ENCODE measurements around the gene DNAH9. TPM values are rescaled to one million over a fixed set of nuclear protein-coding genes. Genes with fewer than 3 reads are reported as not detected.
"Not testable (repeated sequence)": the region's sequence is repeated elsewhere in the genome, so short reads cannot be mapped to it uniquely, and the experiment has no call there.

DNAH9 gene
- total RNA-seq, 3 donors from 2014 or later (not counting 1 experiment from before 2014, with no cell fraction given): not detected

DNA sequence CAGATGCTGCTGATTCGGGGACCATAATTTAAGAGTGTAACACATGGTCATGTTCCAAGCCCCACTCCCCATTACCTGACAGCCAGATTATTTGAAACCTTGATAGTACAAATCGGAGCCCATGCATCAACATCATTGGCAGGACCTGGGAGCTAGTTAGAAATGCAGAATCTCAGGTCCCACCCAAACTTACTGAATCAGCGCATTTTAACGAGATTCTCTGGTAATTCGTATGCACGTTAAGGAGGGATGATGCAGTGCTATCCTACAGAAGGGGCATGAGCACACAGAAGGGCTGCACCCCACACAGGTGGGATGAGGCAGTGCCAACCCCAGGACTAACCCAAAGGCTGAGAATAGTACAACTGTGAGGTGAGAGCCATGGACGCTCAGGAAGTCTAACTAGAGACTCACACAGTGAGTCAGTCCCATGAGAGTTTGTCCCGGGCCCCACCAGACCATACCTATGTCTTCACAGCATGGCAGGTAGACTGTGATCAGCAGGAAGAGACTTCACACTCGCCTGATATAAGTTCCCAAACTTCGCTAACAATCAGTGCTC is 334.1 kb downstream of the DNAH9 start:
- no peak overlapping the region for H3K4me3 ChIP-seq (ENCODE audit: low read length)
- intact Hi-C loops (cut with micrococcal nuclease): no loop called here
- Mint-ChIP-seq H3K4me1 (no peaks in the 10 kb centered on the region), H3K27me3 (ENCODE audit: low read depth in 2 of 2) (peaks cover 0 to 6% of the 10 kb centered on the region in 2 donors), H3K9me3 (peaks cover 0 to 5% of the 10 kb centered on the region in 2 donors), H3K4me3 (no peak overlapping the region), H3K36me3 (no peaks in the 10 kb centered on the region), H3K27ac (no peak overlapping the region)
- no peak for DNase-seq
- H3K4me1 ChIP-seq (ENCODE audit: control insufficient read depth, insufficient read depth, low read length): no peaks in the 10 kb centered on the region
- no peaks in the 10 kb centered on the region for H3K27me3 ChIP-seq (ENCODE audit: control insufficient read depth, insufficient read depth, low read length)
- H3K9me3 ChIP-seq (ENCODE audit: control insufficient read depth, insufficient read depth, low read length): no peaks in the 10 kb centered on the region
- WGBS (ENCODE audit: insufficient coverage): 89% methylated on average over 10 of the region's 10 CpGs
- no peak for ATAC-seq
- H3K27ac ChIP-seq (ENCODE audit: low read length): no peak overlapping the region
- H3K36me3 ChIP-seq (ENCODE audit: control insufficient read depth, insufficient read depth, low read length): no peaks in the 10 kb centered on the region
- TF ChIP-seq, protein P1, sequence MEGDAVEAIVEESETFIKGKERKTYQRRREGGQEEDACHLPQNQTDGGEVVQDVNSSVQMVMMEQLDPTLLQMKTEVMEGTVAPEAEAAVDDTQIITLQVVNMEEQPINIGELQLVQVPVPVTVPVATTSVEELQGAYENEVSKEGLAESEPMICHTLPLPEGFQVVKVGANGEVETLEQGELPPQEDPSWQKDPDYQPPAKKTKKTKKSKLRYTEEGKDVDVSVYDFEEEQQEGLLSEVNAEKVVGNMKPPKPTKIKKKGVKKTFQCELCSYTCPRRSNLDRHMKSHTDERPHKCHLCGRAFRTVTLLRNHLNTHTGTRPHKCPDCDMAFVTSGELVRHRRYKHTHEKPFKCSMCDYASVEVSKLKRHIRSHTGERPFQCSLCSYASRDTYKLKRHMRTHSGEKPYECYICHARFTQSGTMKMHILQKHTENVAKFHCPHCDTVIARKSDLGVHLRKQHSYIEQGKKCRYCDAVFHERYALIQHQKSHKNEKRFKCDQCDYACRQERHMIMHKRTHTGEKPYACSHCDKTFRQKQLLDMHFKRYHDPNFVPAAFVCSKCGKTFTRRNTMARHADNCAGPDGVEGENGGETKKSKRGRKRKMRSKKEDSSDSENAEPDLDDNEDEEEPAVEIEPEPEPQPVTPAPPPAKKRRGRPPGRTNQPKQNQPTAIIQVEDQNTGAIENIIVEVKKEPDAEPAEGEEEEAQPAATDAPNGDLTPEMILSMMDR (IDR thresholded peaks at IDR 0.05): no peak

DNA sequence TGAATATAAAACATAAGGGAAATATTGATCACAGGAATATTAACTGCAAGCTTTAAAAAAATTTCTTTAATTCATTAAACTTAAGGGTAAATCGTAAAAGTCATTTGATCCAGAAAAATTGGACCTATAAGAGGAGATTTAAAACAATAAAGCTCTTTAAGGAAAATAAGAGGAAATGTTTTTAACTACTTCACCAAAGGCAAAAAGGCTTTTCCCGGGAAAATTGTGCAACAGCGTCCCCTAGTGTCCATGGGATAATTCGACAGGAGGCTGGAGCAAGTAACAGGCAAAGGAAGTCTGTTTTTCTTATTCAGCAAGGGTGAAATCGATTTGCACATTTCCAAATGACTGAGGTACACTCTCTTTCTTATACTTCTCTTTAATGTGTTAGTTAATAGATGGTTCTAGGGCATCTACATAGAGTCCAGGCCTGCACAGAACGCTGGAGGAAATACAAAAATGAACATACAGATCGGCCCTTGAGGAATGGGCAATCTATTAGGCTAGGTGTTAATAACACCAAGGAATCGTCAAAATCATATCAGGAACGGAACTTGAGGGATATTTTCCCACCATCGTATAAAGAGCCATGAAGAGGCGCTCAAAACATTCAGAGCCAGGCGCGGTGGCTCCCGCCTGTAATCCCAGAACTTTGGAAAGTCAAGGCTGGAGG is 337.6 kb downstream of the DNAH9 start:
- H3K27me3 Mint-ChIP-seq (ENCODE audit: low read depth in 2 of 2): peaks cover 0 to 6% of the 10 kb centered on the region in 2 donors
- no peak overlapping the region for H3K4me3 Mint-ChIP-seq
- 55% methylated on average over 12 of the region's 14 CpGs for WGBS (ENCODE audit: insufficient coverage)
- ATAC-seq (no peak), DNase-seq (no peak)
- Histone ChIP-seq H3K4me3 (ENCODE audit: low read length) (no peak overlapping the region), H3K27ac (ENCODE audit: low read length) (no peak overlapping the region), H3K4me1 (ENCODE audit: control insufficient read depth, insufficient read depth, low read length) (no peaks in the 10 kb centered on the region), H3K36me3 (ENCODE audit: control insufficient read depth, insufficient read depth, low read length) (no peaks in the 10 kb centered on the region), H3K27me3 (ENCODE audit: control insufficient read depth, insufficient read depth, low read length) (no peaks in the 10 kb centered on the region), H3K9me3 (ENCODE audit: control insufficient read depth, insufficient read depth, low read length) (no peaks in the 10 kb centered on the region)
- peaks cover 0 to 2% of the 10 kb centered on the region in 2 donors for H3K9me3 Mint-ChIP-seq
- H3K36me3 Mint-ChIP-seq: no peaks in the 10 kb centered on the region
- TF ChIP-seq, protein P1 (IDR thresholded peaks at IDR 0.05): no peak
- intact Hi-C loops (cut with micrococcal nuclease): no loop called here
- H3K27ac Mint-ChIP-seq: no peak overlapping the region
- no peaks in the 10 kb centered on the region for H3K4me1 Mint-ChIP-seq

DNA sequence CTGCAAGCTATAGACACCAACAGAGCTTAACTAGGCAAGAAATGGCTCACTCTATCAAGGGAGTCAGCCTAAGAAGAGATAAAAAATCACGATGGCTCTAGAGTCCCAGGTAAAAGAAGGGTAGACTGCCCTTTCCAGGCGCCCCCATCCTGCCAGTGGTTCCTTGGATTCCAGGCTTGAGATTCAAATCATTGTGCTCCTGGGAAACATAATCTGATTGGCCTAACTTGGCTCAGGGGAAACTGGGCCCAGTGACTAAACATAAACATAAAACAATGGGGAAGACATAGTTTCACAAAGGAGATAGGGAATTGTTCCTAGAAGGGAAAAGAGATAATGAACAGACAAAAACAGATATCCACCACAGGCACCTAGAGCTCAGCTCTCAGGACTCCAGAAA is 342.6 kb downstream of the DNAH9 start:
- no peak overlapping the region for H3K4me3 ChIP-seq (ENCODE audit: low read length)
- H3K27ac ChIP-seq (ENCODE audit: low read length): no peak overlapping the region
- intact Hi-C loops (cut with micrococcal nuclease): no loop called here
- H3K9me3 ChIP-seq (ENCODE audit: control insufficient read depth, insufficient read depth, low read length): no peaks in the 10 kb centered on the region
- Mint-ChIP-seq H3K27ac (no peak overlapping the region), H3K4me3 (no peak overlapping the region), H3K27me3 (ENCODE audit: low read depth in 2 of 2) (peaks cover 0 to 6% of the 10 kb centered on the region in 2 donors), H3K36me3 (no peaks in the 10 kb centered on the region), H3K4me1 (no peaks in the 10 kb centered on the region), H3K9me3 (peaks cover 0 to 2% of the 10 kb centered on the region in 2 donors)
- ATAC-seq: no peak
- no peaks in the 10 kb centered on the region for H3K27me3 ChIP-seq (ENCODE audit: control insufficient read depth, insufficient read depth, low read length)
- 76% methylated on average over 2 of the region's 2 CpGs for WGBS (ENCODE audit: insufficient coverage)
- H3K36me3 ChIP-seq (ENCODE audit: control insufficient read depth, insufficient read depth, low read length): no peaks in the 10 kb centered on the region
- TF ChIP-seq, protein P1 (IDR thresholded peaks at IDR 0.05): no peak
- no peaks in the 10 kb centered on the region for H3K4me1 ChIP-seq (ENCODE audit: control insufficient read depth, insufficient read depth, low read length)
- no peak for DNase-seq

DNA sequence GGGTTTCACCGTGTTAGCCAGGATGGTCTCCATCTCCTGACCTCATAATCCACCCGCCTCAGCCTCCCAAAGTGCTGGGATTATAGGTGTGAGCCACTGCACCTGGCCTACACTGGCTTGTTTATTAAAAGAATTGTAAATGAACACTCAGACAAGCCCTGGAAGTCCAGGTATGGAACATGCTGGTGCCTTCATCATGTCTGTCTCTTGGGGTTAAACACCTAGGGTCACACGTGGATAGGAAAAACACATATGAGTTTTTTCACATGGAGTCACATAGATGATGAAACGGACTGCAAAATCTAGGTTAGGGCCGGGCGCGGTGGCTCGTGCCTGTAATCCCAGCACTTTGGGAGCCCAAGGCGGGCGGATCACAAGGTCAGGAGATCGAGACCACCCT is 344.8 kb downstream of the DNAH9 start:
- H3K36me3 ChIP-seq (ENCODE audit: control insufficient read depth, insufficient read depth, low read length); H3K36me3 Mint-ChIP-seq; H3K27me3 Mint-ChIP-seq (ENCODE audit: low read depth in 2 of 2); H3K4me1 Mint-ChIP-seq; H3K9me3 ChIP-seq (ENCODE audit: control insufficient read depth, insufficient read depth, low read length); H3K9me3 Mint-ChIP-seq; H3K27me3 ChIP-seq (ENCODE audit: control insufficient read depth, insufficient read depth, low read length); H3K27ac ChIP-seq (ENCODE audit: low read length); H3K4me3 ChIP-seq (ENCODE audit: low read length); DNase-seq; intact Hi-C loops (cut with micrococcal nuclease); ATAC-seq; H3K4me1 ChIP-seq (ENCODE audit: control insufficient read depth, insufficient read depth, low read length); H3K27ac Mint-ChIP-seq; H3K4me3 Mint-ChIP-seq: not testable (repeated sequence)
- WGBS (ENCODE audit: insufficient coverage): 90% methylated on average over 9 of the region's 11 CpGs

Data from natural killer cell (primary cell).